H1 (cell line): ENCODE data around the gene LAMC3. TPM values are rescaled to one million over a fixed set of nuclear protein-coding genes. Genes with fewer than 3 reads are reported as not detected.

ENCODE experiments used
- CTCF ChIA-PET: fragments of 300-600 bp; sonication (Branson Sonifier 250); formaldehyde crosslinking; loops from one replicate; lab custom pipeline; 2021; ENCODE audit not compliant: partially characterized antibody; lab: Charles Lee
- POLR2A ChIA-PET: fragments of 300-600 bp; sonication (Branson Sonifier 250); formaldehyde crosslinking; loops from one replicate; lab custom pipeline; 2021; ENCODE audit warnings: inconsistent platforms; ENCODE audit not compliant: partially characterized antibody; lab: Charles Lee
- DNase-seq, 2 experiments: peaks; one replicate each; pipeline versions ENCODE4 v3.0.0 to v3.0.0-alpha.2; 2010 to 2022; ENCODE audit warnings: low spot score in 2 of 2, low read depth in 1 of 2, mixed read lengths in 1 of 2
- FAIRE-seq: peaks from 2 replicates; lab custom pipeline; 2011; peaks lifted over from hg19 to GRCh38; lab: Jason Lieb, UNC
- H2AFZ ChIP-seq: 2 replicates; pipeline ENCODE4 v1.8.1; 2012; ENCODE audit warnings: low read length, inconsistent platforms
- H2AK5ac ChIP-seq: 2 replicates; pipeline ENCODE4 v1.6.1; 2013; ENCODE audit warnings: low read depth, low read length
- H2BK120ac ChIP-seq: replicated peaks from 2 replicates; pipeline ENCODE3; 2013; ENCODE audit warnings: low read depth, low read length, inconsistent platforms
- H2BK12ac ChIP-seq: 2 replicates; pipeline ENCODE4 v1.6.1; 2013; ENCODE audit warnings: low read depth, low read length
- H2BK15ac ChIP-seq: 2 replicates; pipeline ENCODE4 v1.6.1; 2013; ENCODE audit warnings: low read length
- H2BK20ac ChIP-seq: 2 replicates; pipeline ENCODE4 v1.6.1; 2013; ENCODE audit warnings: low read length
- H2BK5ac ChIP-seq: 2 replicates; pipeline ENCODE4 v1.6.1; 2013; ENCODE audit warnings: low read depth, low read length
- H3K14ac ChIP-seq: 2 replicates; pipeline ENCODE4 v1.6.1; 2013; ENCODE audit warnings: inconsistent platforms; ENCODE audit not compliant: insufficient read length
- H3K18ac ChIP-seq: 2 replicates; pipeline ENCODE4 v1.6.1; 2013; ENCODE audit warnings: low read length; ENCODE audit errors: extremely low read depth
- H3K23ac ChIP-seq: 2 replicates; pipeline ENCODE4 v1.6.1; 2013; ENCODE audit warnings: inconsistent platforms; ENCODE audit not compliant: insufficient read length
- H3K23me2 ChIP-seq: 2 replicates; pipeline ENCODE4 v1.6.1; 2013; ENCODE audit warnings: low read depth, low read length
- H3K27ac ChIP-seq: 2 replicates; pipeline ENCODE4 v1.6.1; 2011; ENCODE audit warnings: low read depth, low read length, inconsistent platforms
- H3K27me3 ChIP-seq, 4 experiments: replicated peaks in 1 of 4; 1 replicate in 1 of 4; 2 replicates in 3 of 4; pipeline versions ENCODE4 v1.6.1 to v1.8.1; 2011 to 2013; ENCODE audit warnings: low read length in 3 of 4, mild to moderate bottlenecking in 3 of 4, inconsistent platforms in 2 of 4, mixed read lengths in 2 of 4, moderate library complexity in 1 of 4; ENCODE audit not compliant: control insufficient read depth in 3 of 4, insufficient read depth in 3 of 4; ENCODE audit errors: extremely low read depth in 1 of 4
- H3K36me3 ChIP-seq, 4 experiments: 2 replicates each; pipeline versions ENCODE4 v1.6.1 to v1.8.1; 2011 to 2013; ENCODE audit warnings: mild to moderate bottlenecking in 4 of 4, low read length in 3 of 4, moderate library complexity in 2 of 4, control low read depth in 1 of 4, inconsistent platforms in 1 of 4; ENCODE audit not compliant: insufficient read depth in 4 of 4, control insufficient read depth in 2 of 4
- H3K4ac ChIP-seq: replicated peaks from 2 replicates; pipeline ENCODE3; 2013; ENCODE audit warnings: low read length, low read depth, mixed read lengths, inconsistent platforms; ENCODE audit not compliant: insufficient read length
- H3K4me1 ChIP-seq, 4 experiments: replicated peaks in 1 of 4; 1 replicate in 1 of 4; 2 replicates in 3 of 4; pipeline versions ENCODE4 v1.6.1 to v1.8.1; 2011 to 2013; ENCODE audit warnings: low read length in 3 of 4, inconsistent platforms in 2 of 4, mixed read lengths in 1 of 4; ENCODE audit not compliant: insufficient read depth in 4 of 4, control insufficient read depth in 3 of 4
- H3K4me2 ChIP-seq, 2 experiments: 2 replicates each; pipeline versions ENCODE4 v1.6.1 to v1.8.1; 2011 to 2013; ENCODE audit warnings: low read depth in 2 of 2, low read length in 2 of 2, control low read depth in 1 of 2, inconsistent platforms in 1 of 2, mild to moderate bottlenecking in 1 of 2; ENCODE audit not compliant: insufficient read depth in 1 of 2
- H3K4me3 ChIP-seq, 4 experiments: fragments of 200-600, 300-600 bp in 1 of 4; sonication (generic), shearing (Covaris generic), sonication (Bioruptor Twin) in 1 of 4; 2 replicates each; pipeline versions ENCODE4 v1.5.1 to v1.8.1; 2011 to 2016; ENCODE audit warnings: low read length in 4 of 4, low read depth in 3 of 4, control low read depth in 2 of 4, inconsistent platforms in 2 of 4, mild to moderate bottlenecking in 2 of 4, mixed read lengths in 1 of 4, moderate library complexity in 1 of 4; ENCODE audit not compliant: insufficient read depth in 2 of 4; ENCODE audit errors: extremely low read depth in 1 of 4
- H3K56ac ChIP-seq: replicated peaks from 2 replicates; pipeline ENCODE3; 2013; ENCODE audit warnings: low read depth, mild to moderate bottlenecking, mixed read lengths, low read length, inconsistent platforms; ENCODE audit not compliant: insufficient read length
- H3K79me1 ChIP-seq: 2 replicates; pipeline ENCODE4 v1.6.1; 2013; ENCODE audit warnings: low read depth, low read length, control low read depth
- H3K79me2 ChIP-seq, 2 experiments: 2 replicates each; pipeline versions ENCODE4 v1.6.1 to v1.8.1; 2012 to 2013; ENCODE audit warnings: low read length in 2 of 2, mild to moderate bottlenecking in 2 of 2, inconsistent platforms in 1 of 2; ENCODE audit not compliant: insufficient read depth in 2 of 2, control insufficient read depth in 1 of 2
- H3K9ac ChIP-seq, 4 experiments: replicated peaks in 1 of 4; 1 replicate in 1 of 4; 2 replicates in 3 of 4; pipeline versions ENCODE4 v1.6.1 to v1.8.1; 2011 to 2013; ENCODE audit warnings: low read depth in 3 of 4, low read length in 3 of 4, control low read depth in 2 of 4, mild to moderate bottlenecking in 2 of 4, moderate library complexity in 2 of 4, inconsistent platforms in 1 of 4; ENCODE audit errors: extremely low read depth in 1 of 4
- H3K9me3 ChIP-seq, 2 experiments: 2 replicates each; pipeline versions ENCODE4 v1.6.1 to v1.8.1; 2012 to 2013; ENCODE audit warnings: mild to moderate bottlenecking in 2 of 2, moderate library complexity in 2 of 2, control low read depth in 1 of 2, inconsistent platforms in 1 of 2, low read depth in 1 of 2, low read length in 1 of 2, mixed read lengths in 1 of 2; ENCODE audit not compliant: insufficient read depth in 2 of 2
- H4K20me1 ChIP-seq, 2 experiments: replicated peaks in 1 of 2; 2 replicates each; pipeline versions ENCODE3 to v1.8.1; 2011 to 2013; ENCODE audit warnings: inconsistent platforms in 2 of 2, low read length in 2 of 2, mild to moderate bottlenecking in 1 of 2; ENCODE audit not compliant: insufficient read depth in 2 of 2, control insufficient read depth in 1 of 2
- H4K5ac ChIP-seq: 2 replicates; pipeline ENCODE4 v1.6.1; 2013; ENCODE audit warnings: low read length, low read depth, mixed read lengths, inconsistent platforms; ENCODE audit not compliant: insufficient read length
- H4K8ac ChIP-seq: 2 replicates; pipeline ENCODE4 v1.8.0; 2013; ENCODE audit warnings: mild to moderate bottlenecking, moderate library complexity, low read length, inconsistent platforms; ENCODE audit not compliant: insufficient read depth; ENCODE audit errors: extremely low read depth
- H4K91ac ChIP-seq: replicated peaks from 2 replicates; pipeline ENCODE3; 2013; ENCODE audit warnings: low read length, mixed read lengths, inconsistent platforms; ENCODE audit not compliant: insufficient read length
- BRCA1 ChIP-seq: IDR thresholded peaks from 2 replicates; pipeline ENCODE4 v1.6.1; 2012; ENCODE audit warnings: low read depth, low read length, improper control_type of control experiment
- CBX8 ChIP-seq: fragments of 300-800, 300-1000 bp; sonication (generic); IDR thresholded peaks from 2 replicates; pipeline ENCODE4 v1.7.1; 2016; ENCODE audit warnings: low read depth, low read length, borderline replicate concordance
- CEBPB ChIP-seq: IDR thresholded peaks from 2 replicates; pipeline ENCODE4 v1.6.1; 2012; ENCODE audit warnings: low read depth, low read length
- GTF2F1 ChIP-seq: IDR thresholded peaks from 2 replicates; pipeline ENCODE4 v1.6.1; 2012; ENCODE audit warnings: low read depth, low read length, improper control_type of control experiment, borderline replicate concordance
- JUND ChIP-seq: IDR thresholded peaks from 2 replicates; pipeline ENCODE4 v1.6.1; 2011; ENCODE audit warnings: mild to moderate bottlenecking, improper control_type of control experiment, low read length
- MAX ChIP-seq: IDR thresholded peaks from 2 replicates; pipeline ENCODE4 v1.6.1; 2012; ENCODE audit warnings: inconsistent platforms
- RBBP5 ChIP-seq: IDR thresholded peaks from 2 replicates; pipeline ENCODE4 v1.7.1; 2012; ENCODE audit warnings: low read depth, mild to moderate bottlenecking, inconsistent platforms, low read length, moderate library complexity, borderline replicate concordance
- RXRA ChIP-seq: IDR thresholded peaks from 2 replicates; pipeline ENCODE4 v1.6.1; 2011; ENCODE audit warnings: low read depth, mild to moderate bottlenecking, low read length, moderate library complexity; ENCODE audit not compliant: insufficient read depth
- SIX5 ChIP-seq: IDR thresholded peaks from 2 replicates; pipeline ENCODE4 v1.6.1; 2011; ENCODE audit warnings: mild to moderate bottlenecking, low read depth, low read length
- SP4 ChIP-seq: IDR thresholded peaks from 2 replicates; pipeline ENCODE4 v1.6.1; 2012; ENCODE audit warnings: low read length, inconsistent platforms
- SRF ChIP-seq: IDR thresholded peaks from 2 replicates; pipeline ENCODE4 v1.6.1; 2011; ENCODE audit warnings: mild to moderate bottlenecking, low read depth, low read length, moderate library complexity
- TAF1 ChIP-seq: IDR thresholded peaks from 2 replicates; pipeline ENCODE4 v1.6.1; 2011; ENCODE audit warnings: mild to moderate bottlenecking, low read depth, low read length
- TAF7 ChIP-seq: optimal IDR thresholded peaks from 2 replicates; pipeline ENCODE3; 2011; ENCODE audit warnings: low read depth, mild to moderate bottlenecking, inconsistent platforms, low read length, moderate library complexity, borderline replicate concordance
- TBP ChIP-seq: IDR thresholded peaks from 2 replicates; pipeline ENCODE4 v1.6.1; 2011; ENCODE audit warnings: low read depth, low read length, improper control_type of control experiment
- TEAD4 ChIP-seq: IDR thresholded peaks from 2 replicates; pipeline ENCODE4 v1.6.1; 2012; ENCODE audit warnings: low read depth, low read length, inconsistent platforms, mixed read lengths
- WGBS, 2 experiments: shearing (Covaris generic) in 1 of 2; methylation state at CpG; one replicate each; pipeline versions ENCODE4 v1.1.6 to v1.1.7; 2013 to 2015; ENCODE audit warnings: low lambda C conversion rate in 2 of 2, mixed read lengths in 2 of 2, inconsistent platforms in 1 of 2, low coverage in 1 of 2, missing lambda C conversion rate in 1 of 2; ENCODE audit not compliant: insufficient replicate concordance in 2 of 2, insufficient coverage in 1 of 2, insufficient read length in 1 of 2; ENCODE audit errors: extremely low coverage in 1 of 2, missing lambda C conversion rate in 1 of 2; 5-methylcytosine and 5-hydroxymethylcytosine counted together
- polyA plus RNA-seq, 7 experiments: library from polyadenylated mRNA; depleted of rRNA in 3 of 7; stranded (reverse) in 5 of 7; unstranded in 2 of 7; fragments of >200 nt in 5 of 7; fragments of 200-250 nt in 2 of 7; gene quantifications; 1 replicate in 5 of 7; 2 replicates in 1 of 7; 4 replicates in 1 of 7; pipeline versions ENCODE4 v1.2.1 to v1.2.3, GENCODE V29; 2011 to 2013; ENCODE audit warnings: missing spikeins in 2 of 7, mixed read lengths in 2 of 7
- total RNA-seq: library from RNA; stranded (reverse); fragmentation: NEBNext Ultra II Directional; extraction: Animal tissue kit (Norgen Biotek cat#: 25700); gene quantifications from 2 replicates; pipeline ENCODE4 v1.2.1, GENCODE V29; 2021

LAMC3 gene
- total and polyA plus RNA-seq, 2 of the 8 experiments (the other 6 are each of a cell fraction or from before 2014, with no cell fraction given) = 9.3 to 12.3 TPM

- Histone ChIP-seq H2AFZ (no peak overlapping the region), H2AK5ac (no peak overlapping the region), H3K9me3 (peaks cover 0 to 4% of the 10 kb centered on the region in 2 experiments; a peak in 1 of 4 replicates), H3K27me3 (no peaks in the 10 kb centered on the region), H4K20me1 (no peaks in the 10 kb centered on the region), H3K79me1 (no peaks in the 10 kb centered on the region), H2BK120ac (no peak overlapping the region), H3K4me3 (no peak overlapping the region), H4K5ac (no peak overlapping the region), H2BK15ac (no peak overlapping the region), H3K4me2 (no peak overlapping the region), H3K56ac (no peak overlapping the region), H4K8ac (no peak overlapping the region), H4K91ac (no peak overlapping the region), H3K9ac (no peak overlapping the region), H2BK12ac (no peak overlapping the region), H3K18ac (no peak overlapping the region), H2BK5ac (no peak overlapping the region), H3K14ac (no peak overlapping the region), H3K27ac (no peak overlapping the region), H3K79me2 (no peaks in the 10 kb centered on the region), H2BK20ac (no peak overlapping the region), H3K4me1 (no peaks in the 10 kb centered on the region), H3K4ac (no peak overlapping the region), H3K23me2 (peaks cover 5% of the 10 kb centered on the region; the same call in 1 of the 2 replicates), H3K23ac (no peak overlapping the region), H3K36me3 (no peaks in the 10 kb centered on the region)
- no peak for FAIRE-seq
- 87% methylated on average over 11 of the region's 15 CpGs; no CpG with 5 or more reads in 1 of the 2 experiments for WGBS, 2 experiments
- POLR2A ChIA-PET = interaction anchor here (2.3 kb wide), 1 partner anchor 10 kb away, joined by 4 read pairs; no protein-coding TSS in a partner anchor
- no peak for DNase-seq
- CTCF ChIA-PET = interaction anchor here (0.9 to 1.8 kb wide), 3 partner anchors 11 to 262 kb away, joined by 3 to 7 read pairs (median 4); no protein-coding TSS in a partner anchor
- no peak for TF ChIP-seq TBP
- TF ChIP-seq TEAD4 = no peak
- TF ChIP-seq CBX8 = no peak
- TF ChIP-seq CEBPB = no peak
- TF ChIP-seq RBBP5 = no peak
- no peak for TF ChIP-seq RXRA
- TF ChIP-seq SRF = no peak
- no peak for TF ChIP-seq MAX
- TF ChIP-seq GTF2F1 = no peak
- TF ChIP-seq BRCA1 = no peak
- TF ChIP-seq TAF1 = no peak
- TF ChIP-seq TAF7 = no peak
- TF ChIP-seq SIX5 = no peak
- TF ChIP-seq JUND = no peak
- TF ChIP-seq SP4 = no peak
These were observed 45.6 kb upstream of the LAMC3 start for GRCh38 chr9:130963337-130963908.
